ENCODE measurements around the gene DNAJC19.
"Not testable (repeated sequence)": the region's sequence is repeated elsewhere in the genome, so short reads cannot be mapped to it uniquely, and the experiment has no call there.

The DNAJC19 gene

GRCh38 chr3:180989291-180990163, at the start of gene DNAJC19:
DNAJC19 (minus strand) TSS chr3:180989736; CDS start chr3:180989602, 134 bp downstream.
- peak; percentile 92 to 96 for DNase-seq

GRCh38 chr3:181030948-181031347, 41.4 kb upstream of the DNAJC19 start:
- no peak for DNase-seq

GRCh38 chr3:181025204-181025603, 35.7 kb upstream of the DNAJC19 start:
- DNase-seq: no peak

GRCh38 chr3:181017690-181018089, 28.2 kb upstream of the DNAJC19 start:
- no peak for DNase-seq

GRCh38 chr3:181009225-181009624, 19.7 kb upstream of the DNAJC19 start:
- no peak for DNase-seq

- DNase-seq: no peak
Measured at GRCh38 chr3:181008796-181009195, 19.3 kb upstream of the DNAJC19 start.

- DNase-seq: no peak
Measured at GRCh38 chr3:181007262-181007661, 17.7 kb upstream of the DNAJC19 start.

- DNase-seq: no peak
Measured at GRCh38 chr3:181006541-181006940, 17.0 kb upstream of the DNAJC19 start.

- DNase-seq: not testable (repeated sequence)
Measured at GRCh38 chr3:181003469-181003868, 13.9 kb upstream of the DNAJC19 start.

GRCh38 chr3:181002331-181002730, 12.8 kb upstream of the DNAJC19 start:
- DNase-seq: not testable (repeated sequence)

GRCh38 chr3:180996415-180996932, 6.9 kb upstream of the DNAJC19 start:
- no peak for DNase-seq

- DNase-seq: no peak
Measured at GRCh38 chr3:180990505-180990904, 969 bp upstream of the DNAJC19 start.

GRCh38 chr3:180987344-180987743, 2.2 kb downstream of the DNAJC19 start:
- no peak for DNase-seq

GRCh38 chr3:180986366-180986765, 3.2 kb downstream of the DNAJC19 start:
- DNase-seq: not testable (repeated sequence)

- no peak for DNase-seq
Measured at GRCh38 chr3:180983136-180983535, 6.4 kb downstream of the DNAJC19 start.

GRCh38 chr3:180981912-180982311, 7.6 kb downstream of the DNAJC19 start:
- DNase-seq: no peak

- no peak for DNase-seq
Measured at GRCh38 chr3:180980611-180981010, 8.9 kb downstream of the DNAJC19 start.

GRCh38 chr3:180979961-180980360, 9.6 kb downstream of the DNAJC19 start:
- no peak for DNase-seq

- no peak for DNase-seq
Measured at GRCh38 chr3:180977498-180977897, 12.0 kb downstream of the DNAJC19 start.

- DNase-seq: no peak
Measured at GRCh38 chr3:180974286-180974685, 15.2 kb downstream of the DNAJC19 start.

- no peak for DNase-seq
Measured at GRCh38 chr3:180973543-180973942, 16.0 kb downstream of the DNAJC19 start.

GRCh38 chr3:180970931-180971330, 18.6 kb downstream of the DNAJC19 start:
- no peak for DNase-seq

GRCh38 chr3:180962530-180962929, 27.0 kb downstream of the DNAJC19 start:
- DNase-seq: no peak

GRCh38 chr3:180961552-180961951, 28.0 kb downstream of the DNAJC19 start:
- DNase-seq: no peak

GRCh38 chr3:180961087-180961486, 28.4 kb downstream of the DNAJC19 start:
- DNase-seq: no peak

Data from SW 1271 (cell line).